ENCODE data around the gene SLC22A23.

The SLC22A23 gene

DNA sequence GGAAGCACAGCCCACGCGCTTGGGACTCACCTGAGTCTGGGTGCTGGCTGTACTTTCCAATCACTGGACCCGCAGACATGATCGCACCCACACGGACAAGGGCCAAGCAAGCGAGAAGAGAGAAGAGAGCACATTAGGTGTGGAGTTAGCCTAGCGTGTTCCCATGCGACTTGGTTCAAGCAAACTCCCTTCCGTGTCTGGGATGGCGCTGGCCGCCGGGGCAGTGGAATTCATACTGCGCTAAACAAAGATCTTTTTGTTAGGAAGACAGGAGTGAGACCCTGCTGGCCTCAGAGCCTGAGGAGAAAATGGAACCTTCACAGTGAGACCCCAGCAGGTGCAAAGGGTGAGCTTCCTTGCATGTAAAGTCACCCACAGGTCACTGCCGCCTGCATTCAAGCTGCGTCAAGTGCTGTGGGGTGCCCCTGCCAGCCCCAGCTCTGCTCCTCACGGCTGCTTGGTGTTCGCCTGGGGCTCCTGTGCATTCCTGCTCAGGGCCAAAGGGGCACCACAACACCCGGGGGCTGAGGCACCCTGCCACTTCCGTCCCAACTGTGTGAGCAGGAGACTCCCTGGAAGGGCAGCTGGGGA lies 171.7 kb downstream of the SLC22A23 start:
- no peak for DNase-seq (ENCODE audit: low read depth in 2 of 2)

GRCh38 chr6:3284436-3284876 lies 172.4 kb downstream of the SLC22A23 start:
- no peak for DNase-seq (ENCODE audit: low read depth in 2 of 2)

- no peak for DNase-seq (ENCODE audit: low read depth in 2 of 2)
These were observed 173.0 kb downstream of the SLC22A23 start for GRCh38 chr6:3283641-3284435.

- DNase-seq (ENCODE audit: low read depth in 2 of 2) = no peak
These were observed 173.6 kb downstream of the SLC22A23 start for GRCh38 chr6:3283241-3283640.

GRCh38 chr6:3282476-3283236 lies 174.2 kb downstream of the SLC22A23 start:
- no peak for DNase-seq (ENCODE audit: low read depth in 2 of 2)

DNA sequence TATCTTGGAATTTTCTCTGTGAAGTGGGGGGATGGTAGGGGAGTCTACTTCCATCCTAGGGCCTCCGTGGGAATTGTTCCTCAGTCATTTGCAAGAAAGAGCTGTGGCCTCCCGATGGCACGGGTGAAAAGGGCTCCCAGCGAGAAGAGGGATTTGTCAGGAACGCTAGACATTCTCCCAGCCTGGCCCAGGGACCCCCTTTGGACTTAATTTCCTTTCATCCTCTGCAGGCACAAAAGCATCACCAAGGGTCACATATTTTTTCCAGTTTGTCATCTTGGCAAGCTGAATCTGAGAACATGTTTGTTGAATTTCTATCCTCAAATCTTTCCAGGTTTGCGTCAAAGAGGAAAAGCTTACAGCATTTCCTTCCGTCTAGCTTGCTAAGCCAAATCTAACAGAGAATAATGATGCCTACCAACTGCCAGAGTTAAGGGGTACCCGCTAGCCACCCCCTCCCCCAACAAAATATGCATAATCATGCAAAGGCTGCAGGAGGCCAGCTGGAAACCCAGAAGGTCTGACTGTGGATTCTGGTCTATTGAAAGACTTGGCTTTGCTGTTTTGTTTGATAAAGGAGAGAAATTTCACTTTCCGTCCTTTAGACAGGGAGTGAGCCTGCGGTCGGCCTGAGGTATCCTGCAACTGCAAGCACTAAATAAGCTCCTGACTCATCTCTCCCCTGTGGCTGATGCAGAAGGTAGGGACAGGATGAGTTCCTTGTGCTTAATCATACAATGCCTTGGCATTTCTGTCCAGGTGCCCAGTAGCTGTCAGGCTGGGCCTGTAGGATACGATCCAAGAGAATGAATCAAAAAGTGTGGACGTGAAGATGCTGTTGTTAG lies 175.0 kb downstream of the SLC22A23 start:
- DNase-seq (ENCODE audit: low read depth in 2 of 2) = no peak

DNA sequence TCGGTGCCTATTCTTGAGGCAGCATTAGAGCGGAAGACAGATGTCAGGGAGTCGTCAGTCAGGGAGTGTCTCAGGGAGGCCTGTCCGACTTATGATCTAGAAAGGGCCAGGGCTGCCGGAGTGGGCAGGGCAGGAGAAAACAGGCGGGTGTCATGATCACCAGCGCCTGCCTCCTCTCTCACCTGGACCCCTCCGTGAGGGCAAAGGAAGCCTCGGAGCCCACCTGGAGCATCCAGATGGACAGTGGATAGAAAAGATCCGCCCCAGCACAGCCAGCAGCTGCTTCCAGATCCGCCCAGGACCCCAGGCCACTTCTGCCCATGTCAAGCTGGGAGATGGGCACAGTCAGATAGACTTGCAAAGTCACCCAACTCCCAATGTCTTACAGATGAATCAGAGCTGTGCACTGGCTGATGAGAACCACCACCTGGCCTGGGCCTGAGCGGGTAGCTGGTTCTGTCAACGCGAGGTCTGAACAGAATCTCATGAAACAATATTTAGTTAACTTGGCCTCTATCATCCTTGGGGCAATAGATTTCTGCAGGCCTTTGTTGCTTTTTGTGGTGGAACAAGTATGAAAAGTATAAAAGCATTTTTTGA lies 175.9 kb downstream of the SLC22A23 start:
- no peak for DNase-seq (ENCODE audit: low read depth in 2 of 2)

- no peak for DNase-seq (ENCODE audit: low read depth in 2 of 2)
These were observed 176.8 kb downstream of the SLC22A23 start for GRCh38 chr6:3280091-3280490.

- DNase-seq (ENCODE audit: low read depth in 2 of 2) = no peak
These were observed 178.2 kb downstream of the SLC22A23 start for GRCh38 chr6:3278691-3279090.

GRCh38 chr6:3277851-3278416 lies 178.9 kb downstream of the SLC22A23 start:
- no peak for DNase-seq (ENCODE audit: low read depth in 2 of 2)

- DNase-seq (ENCODE audit: low read depth in 2 of 2) = no peak
These were observed 179.6 kb downstream of the SLC22A23 start for GRCh38 chr6:3277251-3277650.

DNA sequence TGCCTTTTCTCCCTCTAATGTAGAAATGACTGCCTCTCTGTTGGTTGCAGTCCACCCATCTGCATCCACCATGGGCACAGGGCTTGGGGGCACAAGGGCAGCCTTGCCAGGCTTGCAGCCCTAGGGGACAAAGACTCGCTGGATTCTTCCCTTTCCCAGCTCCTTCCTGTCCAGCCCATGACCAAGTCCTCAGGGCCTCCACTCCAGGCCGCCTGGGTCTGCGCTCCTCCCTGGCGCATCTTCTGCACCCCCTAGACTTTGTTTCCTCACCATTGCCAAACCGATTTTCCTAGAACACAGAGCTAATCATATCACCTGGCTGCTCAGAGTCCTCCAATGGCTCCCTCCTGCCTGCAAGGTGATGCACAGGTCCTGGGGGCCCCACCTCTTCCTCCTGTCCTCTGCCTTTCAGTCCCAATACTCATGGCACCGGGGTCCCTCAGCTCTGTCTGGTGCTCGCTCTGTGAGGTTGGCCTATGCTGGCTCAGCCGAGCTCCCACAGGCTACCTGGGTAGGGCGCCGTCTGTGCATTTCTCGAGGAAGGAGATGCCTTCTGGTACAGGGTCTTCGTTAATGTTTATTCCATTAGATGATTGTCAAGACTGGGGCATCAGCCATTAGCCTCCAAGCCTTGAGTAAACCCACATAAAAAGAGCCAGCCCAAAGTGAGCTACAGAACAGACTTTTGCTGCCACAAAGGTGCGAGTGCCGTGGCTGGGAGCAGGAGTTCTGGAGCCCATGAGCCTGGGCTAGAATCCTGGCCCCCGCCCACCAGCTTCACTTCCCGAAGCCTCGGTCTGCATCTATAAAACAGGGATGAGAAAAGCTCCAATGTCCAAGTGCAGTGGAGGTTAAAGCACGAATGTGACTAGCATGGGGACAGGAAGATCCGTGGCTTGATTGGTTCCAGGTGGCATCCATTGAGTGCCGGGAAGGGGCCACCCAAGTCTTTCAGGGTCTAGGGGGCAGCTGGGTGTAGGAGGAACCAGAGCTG lies 180.4 kb downstream of the SLC22A23 start:
- DNase-seq (ENCODE audit: low read depth in 2 of 2) = no peak

- no peak for DNase-seq (ENCODE audit: low read depth in 2 of 2)
These were observed 182.9 kb downstream of the SLC22A23 start for GRCh38 chr6:3273707-3274521.

GRCh38 chr6:3272911-3273547 lies 183.8 kb downstream of the SLC22A23 start:
- no peak for DNase-seq (ENCODE audit: low read depth in 2 of 2)

GRCh38 chr6:3271756-3272155 lies 185.1 kb downstream of the SLC22A23 start:
- DNase-seq (ENCODE audit: low read depth in 2 of 2) = no peak

DNA sequence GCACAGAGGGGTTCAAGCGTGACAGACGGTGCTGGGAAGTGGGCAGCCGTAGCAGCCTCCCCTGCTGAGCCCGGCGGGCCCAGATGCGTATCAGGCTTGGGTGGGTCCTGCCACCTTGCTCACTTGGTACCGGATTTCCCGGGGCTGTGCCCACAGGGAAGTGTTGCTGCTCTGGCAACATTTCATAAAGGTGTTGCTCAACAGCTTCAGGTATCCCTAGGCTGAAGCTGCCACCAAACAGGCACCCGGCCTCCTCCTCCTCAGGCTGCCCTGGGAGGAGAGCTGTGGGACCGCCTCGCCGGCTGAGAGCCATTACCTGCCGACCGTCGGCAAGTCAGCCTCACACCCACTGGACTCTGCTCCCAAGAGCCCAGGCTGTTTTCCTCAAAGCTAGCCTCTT lies 186.6 kb downstream of the SLC22A23 start:
- no peak for DNase-seq (ENCODE audit: low read depth in 2 of 2)

DNA sequence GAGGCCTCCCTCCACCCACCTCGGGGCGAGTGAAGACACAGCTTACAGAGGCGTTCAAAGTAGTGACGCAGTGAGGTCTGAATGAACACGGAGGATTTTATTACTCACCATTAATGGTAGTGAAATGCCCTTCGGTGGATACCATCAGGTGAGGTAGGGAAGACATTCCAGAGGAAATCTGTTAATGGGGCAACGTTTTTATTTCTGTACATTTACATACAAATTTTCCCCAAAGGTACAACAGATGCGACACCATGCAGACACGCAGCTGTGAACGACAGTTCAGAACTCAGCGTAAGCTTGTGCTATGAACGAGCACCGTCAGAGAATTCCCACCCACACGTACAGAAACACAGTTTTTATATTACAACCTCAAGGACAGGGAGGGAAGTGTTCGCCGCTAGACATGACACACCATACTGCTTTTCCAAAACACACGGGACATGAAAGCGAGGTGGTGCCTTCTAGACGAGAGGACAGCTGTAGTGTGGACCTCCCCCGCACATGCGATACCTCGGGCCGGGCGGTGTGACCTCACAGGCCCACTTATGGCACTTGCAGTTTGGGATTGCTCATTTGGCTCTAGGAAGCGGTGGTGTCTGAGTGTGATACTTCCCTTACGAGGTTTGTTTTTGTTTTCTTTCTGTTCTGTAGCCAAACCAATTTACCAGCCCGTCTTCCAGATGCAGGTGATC lies 187.4 kb downstream of the SLC22A23 start:
- no peak for DNase-seq (ENCODE audit: low read depth in 2 of 2)

DNA sequence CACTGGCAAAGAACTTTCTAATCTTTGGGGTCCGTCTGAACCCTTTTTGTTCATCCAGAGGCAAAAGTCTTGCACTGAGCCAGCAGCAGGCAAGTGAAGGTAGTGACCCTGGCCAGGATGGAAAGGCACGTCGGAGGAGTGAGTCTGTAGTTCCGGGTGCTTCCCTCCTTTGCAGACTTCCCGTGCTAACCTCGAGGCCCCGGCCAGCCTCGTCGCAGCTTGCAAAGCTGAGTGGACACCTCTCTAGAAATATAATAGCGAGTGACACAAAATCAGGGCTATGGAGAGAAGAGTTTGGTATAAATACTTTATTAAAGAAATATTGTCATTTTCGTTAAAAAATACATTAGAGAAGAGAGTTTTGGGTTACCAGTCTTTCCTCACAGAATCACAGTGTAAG lies 188.2 kb downstream of the SLC22A23 start:
- no peak for DNase-seq (ENCODE audit: low read depth in 2 of 2)
